GM21528 (cell line): ENCODE results near the gene RPS2.

Source experiments
- ATAC-seq: cut with Tn5 transposase; IDR thresholded peaks from one replicate; pipeline ENCODE4 v1.9.1; 2021; ENCODE audit warnings: mild to moderate bottlenecking, moderate library complexity; ENCODE audit not compliant: unreplicated experiment, low FRiP score

Gene RPS2

GRCh38 chr16:1982991-1983543 lies 18.4 kb upstream of the RPS2 start:
- ATAC-seq, result peak; percentile 33

GRCh38 chr16:1982013-1982433 lies 17.4 kb upstream of the RPS2 start:
- ATAC-seq, result no peak

- no peak for ATAC-seq
These were observed 16.8 kb upstream of the RPS2 start, which contains the start of gene NOXO1 for GRCh38 chr16:1981398-1981836. TSS of gene NOXO1 (minus strand) at chr16:1981469. CDS start at chr16:1981179, 290 bp downstream.

- ATAC-seq, result no peak
These were observed 16.1 kb upstream of the RPS2 start for GRCh38 chr16:1980770-1981087.

GRCh38 chr16:1980030-1980769 lies 15.6 kb upstream of the RPS2 start:
- no peak for ATAC-seq

GRCh38 chr16:1979271-1980029 lies 14.8 kb upstream of the RPS2 start:
- ATAC-seq, result no peak

DNA sequence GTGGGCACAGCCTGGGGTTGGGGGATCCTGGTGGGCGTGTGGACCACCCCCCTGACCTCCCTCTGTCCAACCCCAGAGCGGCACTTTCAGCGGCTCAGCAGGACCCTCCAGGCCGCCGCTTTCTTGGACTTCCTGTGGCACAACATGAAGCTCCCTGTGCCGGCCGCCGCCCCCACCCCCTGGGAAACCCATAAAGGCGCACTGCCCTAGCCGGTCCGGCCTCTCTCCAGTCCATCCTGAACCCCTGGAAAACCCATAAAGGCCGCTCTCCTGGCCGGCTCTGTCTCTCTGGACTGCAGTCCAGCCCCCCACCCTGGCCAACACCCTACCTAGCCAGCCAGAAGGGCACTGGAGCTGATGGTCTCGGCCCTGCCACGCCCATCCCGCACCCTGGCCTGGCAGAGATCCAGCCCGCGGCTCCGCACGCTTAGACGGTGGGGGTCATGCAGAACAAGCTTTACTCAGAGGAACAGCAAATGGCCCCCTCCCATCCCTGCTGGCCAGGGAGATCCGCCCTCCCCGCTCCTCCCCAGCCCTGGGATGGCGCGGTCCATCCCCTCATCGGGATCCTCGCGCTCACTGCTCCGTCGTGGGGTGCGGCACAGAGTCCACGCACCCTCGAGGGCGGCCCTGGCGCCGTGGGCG lies 14.0 kb upstream of the RPS2 start:
- ATAC-seq, result no peak

- ATAC-seq, result no peak
These were observed 13.2 kb upstream of the RPS2 start for GRCh38 chr16:1977875-1978268.

GRCh38 chr16:1976951-1977874 lies 12.6 kb upstream of the RPS2 start:
- no peak for ATAC-seq

- ATAC-seq, result no peak
These were observed 11.5 kb upstream of the RPS2 start for GRCh38 chr16:1976216-1976520.

DNA sequence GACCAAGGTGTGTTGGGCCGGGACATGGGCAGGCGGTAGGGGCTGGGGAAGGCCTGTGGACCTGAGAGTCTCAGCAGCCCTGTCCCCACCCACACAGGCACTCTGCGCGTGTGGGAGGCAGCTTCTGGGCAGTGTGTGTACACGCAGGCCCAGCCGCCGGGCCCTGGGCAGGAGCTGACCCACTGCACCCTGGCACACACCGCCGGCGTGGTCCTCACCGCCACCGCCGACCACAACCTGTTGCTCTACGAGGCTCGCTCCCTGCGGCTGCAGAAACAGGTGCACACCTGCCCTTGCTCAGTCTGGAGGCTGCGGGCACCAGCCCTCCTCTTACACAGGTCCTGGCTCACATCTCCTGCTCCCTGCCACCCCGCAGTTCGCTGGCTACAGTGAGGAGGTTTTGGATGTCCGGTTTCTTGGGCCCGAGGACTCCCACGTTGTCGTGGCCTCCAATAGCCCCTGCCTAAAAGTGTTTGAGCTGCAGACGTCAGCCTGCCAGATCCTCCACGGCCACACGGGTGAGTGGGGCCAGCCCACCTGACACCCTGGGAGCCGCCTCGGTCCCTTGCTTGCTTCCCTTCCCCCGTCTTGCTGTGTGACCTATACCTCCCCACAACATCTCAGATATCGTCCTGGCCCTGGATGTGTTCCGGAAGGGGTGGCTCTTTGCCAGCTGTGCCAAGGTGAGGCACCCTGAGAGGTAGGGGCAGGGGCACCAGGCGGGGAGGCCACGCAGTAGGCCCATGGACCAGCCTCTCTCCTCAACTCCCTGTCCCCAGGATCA lies 11.0 kb upstream of the RPS2 start:
- no peak for ATAC-seq

- ATAC-seq, result no peak
These were observed 9.8 kb upstream of the RPS2 start for GRCh38 chr16:1974157-1975070.

GRCh38 chr16:1973461-1974156 lies 9.0 kb upstream of the RPS2 start:
- ATAC-seq, result no peak

- ATAC-seq, result peak; percentile 2
These were observed 7.9 kb upstream of the RPS2 start for GRCh38 chr16:1972490-1972877.

DNA sequence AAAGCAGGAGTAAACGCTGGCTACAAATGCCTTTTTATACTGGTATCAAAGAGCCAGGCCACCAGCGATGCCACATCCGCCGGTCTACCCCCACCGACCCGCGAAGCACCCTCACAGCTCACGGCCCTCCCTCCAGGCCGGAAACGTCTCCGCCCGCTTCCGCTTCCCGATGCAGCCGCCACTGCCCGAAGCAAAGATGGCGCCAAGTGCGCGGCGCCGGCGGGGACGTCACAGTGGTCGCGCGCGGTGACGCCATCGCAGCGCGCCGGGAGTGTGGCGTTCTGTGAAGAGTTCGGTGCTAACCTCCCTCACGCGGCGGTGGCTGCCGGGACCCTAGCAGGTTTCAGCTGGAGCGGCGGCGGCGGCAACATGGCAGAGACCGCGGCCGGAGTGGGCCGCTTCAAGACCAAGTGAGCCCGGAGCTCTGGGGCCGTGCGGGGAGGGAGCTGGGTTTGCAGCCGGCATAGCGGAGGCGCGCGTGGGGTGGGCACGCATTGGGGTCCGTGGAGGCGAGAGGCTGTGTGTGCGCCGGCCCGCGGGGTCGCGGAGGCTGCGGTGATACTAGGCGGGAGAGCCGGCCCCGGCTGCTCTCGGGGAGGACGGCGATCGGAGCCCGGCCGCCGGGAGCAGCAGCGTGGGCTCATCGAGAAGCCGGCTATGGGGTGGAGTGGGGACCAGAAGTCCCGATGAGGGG lies 7.3 kb upstream of the RPS2 start, which contains the start of gene TBL3:
Gene TBL3, plus strand, starts transcription at position 258 of the 694 bp plus-strand sequence. Its CDS starts 112 bp downstream, at position 370.
- peak; percentile 59 for ATAC-seq

GRCh38 chr16:1968146-1968953 lies 3.7 kb upstream of the RPS2 start:
- no peak for ATAC-seq
